ENCODE data around the gene PPP3CA.

- TF ChIP-seq SUZ12 (IDR thresholded peaks at IDR 0.05) (no peak), SP1 (IDR thresholded peaks at IDR 0.05) (no peak), FOXA1 (IDR thresholded peaks at IDR 0.05) (no peak)
Observed at GRCh38 chr4:101086801-101087586, 260.3 kb downstream of the PPP3CA start.

All from HEK293T (cell line).